PC-3 (cell line): Measurements from ENCODE around the gene PRRC2B. TPM values are rescaled to one million over a fixed set of nuclear protein-coding genes. Genes with fewer than 3 reads are reported as not detected.

Experiments
- ATAC-seq: fragments of 200-7000 bp; cut with Tn5 transposase; 2 replicates; pipeline ENCODE4 v1.9.1; 2020; ENCODE audit warnings: mild to moderate bottlenecking, moderate library complexity
- BruUV-seq: library from RNA; stranded (reverse); fragments of 400-500 nt; replicated peaks from 2 replicates; lab custom pipeline; 2021; lab: Mats Ljungman, UMichigan
- CTCF ChIA-PET: fragments of 300-600 bp; sonication (Branson Sonifier 250); formaldehyde crosslinking; loops from one replicate; lab custom pipeline; 2022; ENCODE audit warnings: antibody characterized with exemption; lab: Charles Lee
- POLR2A ChIA-PET: fragments of 300-600 bp; sonication (Branson Sonifier 250); formaldehyde crosslinking; loops from one replicate; lab custom pipeline; 2022; ENCODE audit warnings: antibody characterized with exemption; ENCODE audit not compliant: unreplicated experiment; lab: Charles Lee
- DNase-seq: peaks from one replicate; pipeline ENCODE4 v3.0.0-alpha.2; 2015
- H2AFZ ChIP-seq: fragments of 300-600 bp; sonication (generic); 2 replicates; pipeline ENCODE4 v1.6.0; 2016; ENCODE audit warnings: antibody characterized with exemption, low read length
- H3F3A ChIP-seq: fragments of 300-600 bp; sonication (generic); one replicate; pipeline ENCODE4 v1.6.0; 2017; ENCODE audit warnings: antibody characterized with exemption, low read length, control low read depth, mild to moderate bottlenecking; ENCODE audit not compliant: unreplicated experiment
- H3K27ac ChIP-seq: fragments of 300-600 bp; sonication (generic); 2 replicates; pipeline ENCODE4 v1.5.1; 2016; ENCODE audit warnings: mild to moderate bottlenecking, low read length
- H3K27me3 ChIP-seq: fragments of 300-600 bp; sonication (generic); 2 replicates; pipeline ENCODE4 v1.6.1; 2016; ENCODE audit warnings: low read length, mixed read lengths
- H3K36me3 ChIP-seq: fragments of 300-600 bp; sonication (generic); 2 replicates; pipeline ENCODE4 v1.6.1; 2016; ENCODE audit warnings: low read depth, mixed run types, low read length, mixed read lengths
- H3K4me1 ChIP-seq: fragments of 300-600 bp; sonication (generic); 2 replicates; pipeline ENCODE4 v1.5.1; 2016; ENCODE audit warnings: low read length; ENCODE audit not compliant: insufficient read depth
- H3K4me2 ChIP-seq: fragments of 300-600 bp; sonication (generic); 2 replicates; pipeline ENCODE4 v1.6.0; 2016; ENCODE audit warnings: low read length
- H3K4me3 ChIP-seq: fragments of 300-600 bp; sonication (generic); 2 replicates; pipeline ENCODE4 v1.5.1; 2016; ENCODE audit warnings: mild to moderate bottlenecking, low read length, mixed read lengths
- H3K79me2 ChIP-seq: fragments of 300-600 bp; sonication (generic); 2 replicates; pipeline ENCODE4 v1.6.1; 2017; ENCODE audit warnings: low read length, mixed read lengths
- H3K9ac ChIP-seq: fragments of 300-600 bp; sonication (generic); 2 replicates; pipeline ENCODE4 v1.6.0; 2016; ENCODE audit warnings: mild to moderate bottlenecking, low read length
- H3K9me2 ChIP-seq: fragments of 300-600 bp; sonication (generic); replicated peaks from 2 replicates; pipeline ENCODE4 v1.6.1; 2016; ENCODE audit warnings: mixed run types, low read length, mixed read lengths
- H3K9me3 ChIP-seq: fragments of 300-600 bp; sonication (generic); 2 replicates; pipeline ENCODE4 v1.6.1; 2016; ENCODE audit warnings: low read length, mixed read lengths
- H4K20me1 ChIP-seq: fragments of 300-600 bp; sonication (generic); 2 replicates; pipeline ENCODE4 v1.6.1; 2016; ENCODE audit warnings: low read length, mixed read lengths
- EZH2 ChIP-seq: fragments of 300-600 bp; sonication (generic); IDR thresholded peaks from one replicate; pipeline ENCODE4 v1.6.1; 2017; ENCODE audit warnings: antibody characterized with exemption, mild to moderate bottlenecking, low read length; ENCODE audit not compliant: unreplicated experiment
- EZH2phosphoT487 ChIP-seq: fragments of 300-600 bp; sonication (generic); IDR thresholded peaks from 2 replicates; pipeline ENCODE4 v1.6.1; 2018; ENCODE audit warnings: mild to moderate bottlenecking, antibody characterized with exemption, low read length, borderline replicate concordance
- intact Hi-C: fragments of 100-400 bp; cut with micrococcal nuclease; formaldehyde crosslinking; loops from 2 replicates; pipeline ENCODE4 v1.9.0; 2023
- total RNA-seq: library from RNA; depleted of rRNA; stranded (reverse); fragments of >200 nt; gene quantifications from 2 replicates; pipeline ENCODE4 v1.2.3, GENCODE V29; 2014
- TF ChIP-seq, protein P1 (sequence below): fragments of 300-600 bp; sonication (generic); conservative IDR thresholded peaks from 2 replicates; pipeline ENCODE4 v1.5.1; 2017; ENCODE audit warnings: antibody characterized with exemption, low read depth, mild to moderate bottlenecking, low read length

Gene PRRC2B
- total RNA-seq, 1 experiment from 2014 or later = 46.9 TPM

DNA sequence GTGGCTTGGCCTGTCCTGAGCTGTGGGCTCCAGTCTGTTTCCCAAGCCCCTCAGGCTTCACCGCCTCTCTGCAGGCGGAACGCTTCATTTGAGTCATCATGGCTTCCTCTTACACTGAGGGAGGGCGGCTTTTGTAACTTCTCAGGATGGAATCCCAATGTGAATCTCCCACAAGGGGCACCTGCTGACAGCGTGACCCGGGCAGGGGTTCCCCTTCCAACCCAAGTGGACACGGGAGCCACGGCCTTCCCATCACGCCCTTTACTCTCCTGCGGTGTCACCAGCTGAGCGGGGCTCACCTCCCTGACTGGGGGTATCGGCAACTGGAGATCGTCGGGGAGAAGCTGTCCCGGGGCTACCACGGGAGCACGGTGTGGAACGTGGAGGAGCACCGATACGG lies 124.7 kb downstream of the PRRC2B start:
- Histone ChIP-seq H3K4me1 (no peaks in the 10 kb centered on the region), H3K9me3 (no peaks in the 10 kb centered on the region), H3K4me3 (no peak overlapping the region), H3K27me3 (no peaks in the 10 kb centered on the region), H2AFZ (no peak overlapping the region), H3K79me2 (no peaks in the 10 kb centered on the region), H3K9ac (no peak overlapping the region), H3K27ac (no peak overlapping the region), H3K4me2 (no peak overlapping the region), H3K9me2 (no peaks in the 10 kb centered on the region), H4K20me1 (no peaks in the 10 kb centered on the region), H3K36me3 (peaks cover 5% of the 10 kb centered on the region; the same call in 1 of the 2 replicates), H3F3A (no peaks in the 10 kb centered on the region)
- ATAC-seq = no peak
- no peak for DNase-seq
- no TSS peak for BruUV-seq
- TF ChIP-seq EZH2 = no peak
- no peak for TF ChIP-seq EZH2phosphoT487
- TF ChIP-seq, protein P1, sequence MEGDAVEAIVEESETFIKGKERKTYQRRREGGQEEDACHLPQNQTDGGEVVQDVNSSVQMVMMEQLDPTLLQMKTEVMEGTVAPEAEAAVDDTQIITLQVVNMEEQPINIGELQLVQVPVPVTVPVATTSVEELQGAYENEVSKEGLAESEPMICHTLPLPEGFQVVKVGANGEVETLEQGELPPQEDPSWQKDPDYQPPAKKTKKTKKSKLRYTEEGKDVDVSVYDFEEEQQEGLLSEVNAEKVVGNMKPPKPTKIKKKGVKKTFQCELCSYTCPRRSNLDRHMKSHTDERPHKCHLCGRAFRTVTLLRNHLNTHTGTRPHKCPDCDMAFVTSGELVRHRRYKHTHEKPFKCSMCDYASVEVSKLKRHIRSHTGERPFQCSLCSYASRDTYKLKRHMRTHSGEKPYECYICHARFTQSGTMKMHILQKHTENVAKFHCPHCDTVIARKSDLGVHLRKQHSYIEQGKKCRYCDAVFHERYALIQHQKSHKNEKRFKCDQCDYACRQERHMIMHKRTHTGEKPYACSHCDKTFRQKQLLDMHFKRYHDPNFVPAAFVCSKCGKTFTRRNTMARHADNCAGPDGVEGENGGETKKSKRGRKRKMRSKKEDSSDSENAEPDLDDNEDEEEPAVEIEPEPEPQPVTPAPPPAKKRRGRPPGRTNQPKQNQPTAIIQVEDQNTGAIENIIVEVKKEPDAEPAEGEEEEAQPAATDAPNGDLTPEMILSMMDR = no peak
- CTCF ChIA-PET = no interaction called here
- intact Hi-C loops = no loop called here
- POLR2A ChIA-PET = no interaction called here

DNA sequence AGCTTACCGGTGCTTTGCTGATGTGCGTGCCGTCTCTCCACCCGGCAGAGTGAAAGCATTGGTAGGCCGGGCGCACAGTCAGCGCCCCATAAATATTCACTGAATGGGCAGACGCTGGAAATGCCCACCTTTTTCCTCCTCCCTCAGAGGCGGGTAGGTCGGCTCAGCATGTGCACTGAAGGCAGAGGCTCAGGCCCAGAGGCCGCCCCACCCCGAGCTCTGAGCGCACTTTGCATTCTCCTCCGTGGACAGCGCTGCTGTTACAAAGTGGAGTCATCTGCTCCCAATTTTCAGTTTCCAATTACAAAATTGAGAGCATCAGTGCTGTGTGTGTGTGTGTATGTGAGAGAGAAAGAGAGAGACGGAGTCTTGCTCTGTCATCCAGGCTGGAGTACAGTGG lies 126.6 kb downstream of the PRRC2B start:
- no peak for DNase-seq
- intact Hi-C loops = no loop called here
- no TSS peak for BruUV-seq
- Histone ChIP-seq H4K20me1 (no peaks in the 10 kb centered on the region), H2AFZ (no peak overlapping the region), H3K4me1 (no peaks in the 10 kb centered on the region), H3K4me2 (no peak overlapping the region), H3K4me3 (no peak overlapping the region), H3K9me2 (no peaks in the 10 kb centered on the region), H3F3A (no peaks in the 10 kb centered on the region), H3K27me3 (no peaks in the 10 kb centered on the region), H3K9me3 (no peaks in the 10 kb centered on the region), H3K79me2 (no peaks in the 10 kb centered on the region), H3K27ac (no peak overlapping the region), H3K9ac (no peak overlapping the region), H3K36me3 (peaks cover 5% of the 10 kb centered on the region; the same call in 1 of the 2 replicates)
- ATAC-seq = no peak
- TF ChIP-seq EZH2phosphoT487 (no peak), EZH2 (no peak)
- TF ChIP-seq, protein P1 = no peak
- POLR2A ChIA-PET = no interaction called here
- CTCF ChIA-PET = no interaction called here

DNA sequence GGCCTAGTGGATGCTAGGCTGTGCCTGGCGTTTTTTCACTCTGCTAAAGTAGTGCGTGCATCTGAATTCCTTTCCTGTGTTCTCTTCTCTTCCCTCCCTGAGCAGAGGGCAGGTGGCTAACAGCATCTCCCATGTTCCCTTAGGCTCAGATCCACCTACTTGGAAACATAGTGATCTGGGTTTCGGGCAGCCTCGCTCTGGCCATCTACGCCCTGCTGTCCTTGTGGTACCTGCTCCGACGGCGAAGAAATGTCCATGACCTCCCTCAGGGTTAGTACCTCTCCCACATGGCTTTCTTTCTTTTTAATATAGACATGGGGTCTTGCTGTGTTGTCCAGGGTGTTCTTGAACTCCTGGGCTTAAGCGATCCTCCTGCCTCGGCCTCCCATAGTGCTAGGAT lies 127.3 kb downstream of the PRRC2B start:
- DNase-seq (no peak), ATAC-seq (no peak)
- Histone ChIP-seq H3F3A (no peaks in the 10 kb centered on the region), H3K27ac (no peak overlapping the region), H3K9me2 (no peaks in the 10 kb centered on the region), H3K4me1 (no peaks in the 10 kb centered on the region), H3K27me3 (no peaks in the 10 kb centered on the region), H4K20me1 (no peaks in the 10 kb centered on the region), H3K4me3 (no peak overlapping the region), H3K36me3 (peaks cover 4% of the 10 kb centered on the region; the same call in 1 of the 2 replicates), H2AFZ (no peak overlapping the region), H3K9ac (no peak overlapping the region), H3K9me3 (no peaks in the 10 kb centered on the region), H3K79me2 (no peaks in the 10 kb centered on the region), H3K4me2 (no peak overlapping the region)
- CTCF ChIA-PET = no interaction called here
- TF ChIP-seq EZH2phosphoT487 = no peak
- TF ChIP-seq, protein P1 = no peak
- TF ChIP-seq EZH2 = no peak
- no TSS peak for BruUV-seq
- POLR2A ChIA-PET = no interaction called here
- intact Hi-C loops = no loop called here
